Neural cell (in vitro differentiated cells): ENCODE results near the gene NOTCH3. TPM values are rescaled to one million over a fixed set of nuclear protein-coding genes. Genes with fewer than 3 reads are reported as not detected.

Source experiments
- H2AFZ ChIP-seq: fragments of 200-600, 300-800 bp; sonication (generic), shearing (Covaris generic); 2 replicates; pipeline ENCODE4 v1.6.0; 2014; ENCODE audit warnings: low read depth, mild to moderate bottlenecking, antibody characterized with exemption, low read length, moderate library complexity
- H3F3A ChIP-seq: fragments of 200-600 bp; shearing (Covaris generic); 2 replicates; pipeline ENCODE4 v1.6.1; 2016; ENCODE audit warnings: mild to moderate bottlenecking, moderate library complexity, mixed read lengths, antibody characterized with exemption, low read length; ENCODE audit not compliant: insufficient read depth, poor library complexity, severe bottlenecking
- H3K27ac ChIP-seq: fragments of 200-600, 300-800 bp; sonication (generic), shearing (Covaris generic); 2 replicates; pipeline ENCODE4 v1.5.1; 2014; ENCODE audit warnings: mild to moderate bottlenecking, low read length, moderate library complexity
- H3K27me3 ChIP-seq: fragments of 300-800, 200-600 bp; sonication (generic), shearing (Covaris generic); 2 replicates; pipeline ENCODE4 v1.6.0; 2014; ENCODE audit warnings: mild to moderate bottlenecking, low read depth, low read length, moderate library complexity; ENCODE audit not compliant: insufficient read depth
- H3K36me3 ChIP-seq: fragments of 300-800, 200-600 bp; sonication (generic), shearing (Covaris generic); 2 replicates; pipeline ENCODE4 v1.5.1; 2014; ENCODE audit warnings: mild to moderate bottlenecking, antibody characterized with exemption, low read length, moderate library complexity; ENCODE audit not compliant: insufficient read depth
- H3K4me2 ChIP-seq: fragments of 300-800, 200-600 bp; sonication (generic), shearing (Covaris generic); 2 replicates; pipeline ENCODE4 v1.6.0; 2014; ENCODE audit warnings: mild to moderate bottlenecking, low read length
- H3K4me3 ChIP-seq: fragments of 300-800, 200-600 bp; sonication (generic), shearing (Covaris generic); 2 replicates; pipeline ENCODE4 v1.5.1; 2014; ENCODE audit warnings: mild to moderate bottlenecking, low read length, moderate library complexity
- H3K79me2 ChIP-seq: fragments of 200-600 bp; shearing (Covaris generic); replicated peaks from 2 replicates; pipeline ENCODE4 v1.6.0; 2014; ENCODE audit warnings: mild to moderate bottlenecking, low read length, moderate library complexity; ENCODE audit not compliant: insufficient read depth
- H3K9ac ChIP-seq: fragments of 300-800, 200-600 bp; sonication (generic), shearing (Covaris generic); 2 replicates; pipeline ENCODE4 v1.6.1; 2016; ENCODE audit warnings: mild to moderate bottlenecking, low read length, mixed read lengths
- H3K9me2 ChIP-seq: fragments of 200-600 bp; shearing (Covaris generic); 2 replicates; pipeline ENCODE4 v1.6.1; 2016; ENCODE audit warnings: mild to moderate bottlenecking, low read length, mixed read lengths; ENCODE audit not compliant: insufficient read depth
- H3K9me3 ChIP-seq: fragments of 200-600, 300-800 bp; sonication (generic), shearing (Covaris generic); 2 replicates; pipeline ENCODE4 v1.6.1; 2016; ENCODE audit warnings: mild to moderate bottlenecking, mixed run types, low read length, moderate library complexity, mixed read lengths
- H4K20me1 ChIP-seq: fragments of 200-600 bp; shearing (Covaris generic); 2 replicates; pipeline ENCODE4 v1.6.1; 2016; ENCODE audit warnings: mild to moderate bottlenecking, mixed run types; ENCODE audit not compliant: insufficient read depth
- CTCF ChIP-seq: fragments of 450-650 bp; IDR thresholded peaks from 2 replicates; pipeline ENCODE4 v1.5.1; 2014; ENCODE audit warnings: antibody characterized with exemption, mild to moderate bottlenecking, moderate library complexity; ENCODE audit not compliant: poor library complexity, severe bottlenecking
- EP300 ChIP-seq: fragments of 450-650 bp; conservative IDR thresholded peaks from 2 replicates; pipeline ENCODE4 v1.6.1; 2014; ENCODE audit warnings: antibody characterized with exemption, mild to moderate bottlenecking, moderate library complexity; ENCODE audit not compliant: poor library complexity, severe bottlenecking
- EZH2 ChIP-seq: fragments of 200-600, 300-800 bp; shearing (Covaris generic), sonication (generic); IDR thresholded peaks from 2 replicates; pipeline ENCODE4 v1.6.1; 2014; ENCODE audit warnings: antibody characterized with exemption, low read length, borderline replicate concordance, mild to moderate bottlenecking; ENCODE audit not compliant: insufficient read depth, poor library complexity, severe bottlenecking
- MXI1 ChIP-seq: fragments of 450-650 bp; conservative IDR thresholded peaks from 2 replicates; pipeline ENCODE4 v1.6.1; 2014; ENCODE audit warnings: antibody characterized with exemption, mild to moderate bottlenecking; ENCODE audit not compliant: poor library complexity, severe bottlenecking
- POLR2AphosphoS5 ChIP-seq: IDR thresholded peaks from 2 replicates; pipeline ENCODE4 v1.6.1; 2012
- RAD21 ChIP-seq: fragments of 450-650 bp; conservative IDR thresholded peaks from 2 replicates; pipeline ENCODE4 v1.6.1; 2014; ENCODE audit warnings: antibody characterized with exemption, mild to moderate bottlenecking, moderate library complexity
- REST ChIP-seq: IDR thresholded peaks from 2 replicates; pipeline ENCODE4 v1.6.1; 2012; ENCODE audit warnings: borderline replicate concordance
- SMC3 ChIP-seq: fragments of 450-650 bp; conservative IDR thresholded peaks from 2 replicates; pipeline ENCODE4 v1.6.1; 2014; ENCODE audit warnings: antibody characterized with exemption, mild to moderate bottlenecking, moderate library complexity; ENCODE audit not compliant: poor library complexity
- TAF1 ChIP-seq: IDR thresholded peaks from 2 replicates; pipeline ENCODE4 v1.6.1; 2012; ENCODE audit warnings: low read depth
- polyA plus RNA-seq: library from polyadenylated mRNA; depleted of rRNA; stranded (reverse); fragments of >200 nt; gene quantifications from 2 replicates; pipeline ENCODE4 v1.2.3, GENCODE V29; 2014

Gene NOTCH3
- polyA plus RNA-seq, 1 donor from 2014 or later, result 0.21 TPM

- Histone ChIP-seq H3F3A (no peaks in the 10 kb centered on the region), H3K9me3 (no peaks in the 10 kb centered on the region), H3K27me3 (no peaks in the 10 kb centered on the region), H3K27ac (no peak overlapping the region), H4K20me1 (no peaks in the 10 kb centered on the region), H2AFZ (no peak overlapping the region), H3K9me2 (no peaks in the 10 kb centered on the region), H3K79me2 (no peaks in the 10 kb centered on the region), H3K9ac (no peak overlapping the region), H3K4me3 (no peak overlapping the region), H3K36me3 (peaks cover 4% of the 10 kb centered on the region), H3K4me2 (no peak overlapping the region)
- TF ChIP-seq SMC3, result no peak
- no peak for TF ChIP-seq REST
- no peak for TF ChIP-seq POLR2AphosphoS5
- no peak for TF ChIP-seq CTCF
- no peak for TF ChIP-seq EP300
- no peak for TF ChIP-seq RAD21
- TF ChIP-seq TAF1, result no peak
- TF ChIP-seq EZH2, result no peak
- no peak for TF ChIP-seq MXI1
Measured at GRCh38 chr19:15244808-15245207, 44.0 kb upstream of the NOTCH3 start.

GRCh38 chr19:15244106-15244803 lies 43.5 kb upstream of the NOTCH3 start:
- no peaks in the 10 kb centered on the region for H3K79me2 ChIP-seq
- TF ChIP-seq EZH2, result no peak
- no peak for TF ChIP-seq REST
- H3K4me2 ChIP-seq, result no peak overlapping the region
- no peaks in the 10 kb centered on the region for H3K9me2 ChIP-seq
- H3K4me3 ChIP-seq, result no peak overlapping the region
- H3K9me3 ChIP-seq, result no peaks in the 10 kb centered on the region
- peaks cover 4% of the 10 kb centered on the region for H3K36me3 ChIP-seq
- H4K20me1 ChIP-seq, result no peaks in the 10 kb centered on the region
- no peak overlapping the region for H3K9ac ChIP-seq
- H3F3A ChIP-seq, result no peaks in the 10 kb centered on the region
- no peaks in the 10 kb centered on the region for H3K27me3 ChIP-seq
- no peak overlapping the region for H3K27ac ChIP-seq
- no peak overlapping the region for H2AFZ ChIP-seq
